Endodermal cell (in vitro differentiated cells): Measurements from ENCODE around the gene ARHGAP32. TPM values are rescaled to one million over a fixed set of nuclear protein-coding genes. Genes with fewer than 3 reads are reported as not detected.

Experiments used
- DNase-seq: peaks from one replicate; pipeline ENCODE4 v3.0.0-alpha.2; 2017
- H3K27ac ChIP-seq: 2 replicates; pipeline ENCODE4 v1.5.1; 2013; ENCODE audit warnings: mild to moderate bottlenecking, low read depth, low read length, moderate library complexity
- H3K27me3 ChIP-seq: 2 replicates; pipeline ENCODE4 v1.6.1; 2013; ENCODE audit warnings: mild to moderate bottlenecking, low read length, moderate library complexity; ENCODE audit not compliant: insufficient read depth, control insufficient read depth, poor library complexity, severe bottlenecking
- H3K36me3 ChIP-seq: 2 replicates; pipeline ENCODE4 v1.7.0; 2013; ENCODE audit warnings: mild to moderate bottlenecking, low read length, moderate library complexity; ENCODE audit not compliant: control insufficient read depth, insufficient read depth
- H3K4me1 ChIP-seq: one replicate; pipeline ENCODE4 v1.7.0; 2013; ENCODE audit warnings: low read length; ENCODE audit not compliant: control insufficient read depth, insufficient read depth
- H3K4me3 ChIP-seq: 2 replicates; pipeline ENCODE4 v1.5.1; 2013; ENCODE audit warnings: mild to moderate bottlenecking, low read length, moderate library complexity
- H3K9ac ChIP-seq: 2 replicates; pipeline ENCODE4 v1.6.1; 2013; ENCODE audit warnings: mild to moderate bottlenecking, low read length, moderate library complexity; ENCODE audit not compliant: poor library complexity, severe bottlenecking; ENCODE audit errors: extremely low read depth
- H3K9me3 ChIP-seq: 2 replicates; pipeline ENCODE4 v1.6.1; 2013; ENCODE audit warnings: mild to moderate bottlenecking, low read length, moderate library complexity; ENCODE audit not compliant: control insufficient read depth
- H3K27ac Mint-ChIP-seq: 2 replicates; pipeline ENCODE4 v1.8.0; 2020; ENCODE audit warnings: mixed read lengths
- H3K27me3 Mint-ChIP-seq: 2 replicates; pipeline ENCODE4 v1.8.0; 2021; ENCODE audit warnings: mild to moderate bottlenecking, mixed read lengths; ENCODE audit not compliant: insufficient read depth
- H3K36me3 Mint-ChIP-seq: 2 replicates; pipeline ENCODE4 v1.8.0; 2020; ENCODE audit warnings: low read depth, mixed read lengths
- H3K4me1 Mint-ChIP-seq: 2 replicates; pipeline ENCODE4 v1.8.0; 2020; ENCODE audit warnings: mixed read lengths
- H3K4me3 Mint-ChIP-seq: 2 replicates; pipeline ENCODE4 v1.8.0; 2020; ENCODE audit warnings: mild to moderate bottlenecking, moderate library complexity, mixed read lengths
- H3K9me3 Mint-ChIP-seq: 2 replicates; pipeline ENCODE4 v1.8.0; 2020; ENCODE audit warnings: mild to moderate bottlenecking, mixed read lengths
- WGBS, 2 experiments: methylation state at CpG; one replicate each; pipeline versions ENCODE4 v1.1.5 to v1.1.7; 2013; ENCODE audit warnings: missing lambda C conversion rate in 2 of 2, mixed read lengths in 1 of 2; ENCODE audit not compliant: insufficient coverage in 1 of 2, insufficient read length in 1 of 2; 5-methylcytosine and 5-hydroxymethylcytosine counted together
- total RNA-seq, 2 donors: library from RNA; stranded (reverse); fragmentation: NEBNext Ultra II Directional in 1 of 2; extraction: Animal tissue kit (Norgen Biotek cat#: 25700) in 1 of 2; gene quantifications; 2 replicates in 1 of 2; 3 replicates in 1 of 2; pipeline ENCODE4 v1.2.1, GENCODE V29; 2021
- TF ChIP-seq, protein P1 (sequence below): fragments of 200-600 bp; sonication (generic); conservative IDR thresholded peaks from 2 replicates; pipeline ENCODE4 v1.5.0; 2021; ENCODE audit warnings: antibody characterized with exemption, mild to moderate bottlenecking

Gene ARHGAP32
- total RNA-seq, 2 donors from 2014 or later: 36.4 to 65.8 TPM

DNA sequence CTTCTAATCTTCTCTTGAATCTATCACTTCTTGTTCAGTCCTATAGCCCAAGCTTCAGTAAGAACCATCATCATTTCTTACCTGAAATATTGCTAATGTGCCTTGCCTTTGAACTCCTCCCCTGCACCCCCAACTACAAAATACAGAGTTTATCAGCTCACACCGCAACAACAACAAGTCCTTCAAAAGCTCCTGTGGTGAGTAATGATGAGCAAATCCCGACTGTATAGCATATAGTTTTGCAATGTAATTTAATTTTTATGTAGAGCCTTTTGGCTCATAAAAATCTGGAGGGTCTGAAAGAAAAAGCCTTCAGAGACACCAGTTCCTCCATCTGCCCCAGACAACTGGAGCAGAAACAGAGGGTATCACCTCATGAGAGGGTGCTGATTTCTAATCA lies 124.7 kb downstream of the ARHGAP32 start:
- Mint-ChIP-seq H3K4me1 (no peaks in the 10 kb centered on the region), H3K27me3 (no peaks in the 10 kb centered on the region), H3K4me3 (no peak overlapping the region), H3K36me3 (peaks cover 6% of the 10 kb centered on the region), H3K9me3 (no peaks in the 10 kb centered on the region), H3K27ac (no peak overlapping the region)
- H3K9me3 ChIP-seq: no peaks in the 10 kb centered on the region
- peaks cover 20% of the 10 kb centered on the region for H3K36me3 ChIP-seq
- H3K4me1 ChIP-seq: no peaks in the 10 kb centered on the region
- no peak overlapping the region for H3K9ac ChIP-seq
- H3K27me3 ChIP-seq: no peaks in the 10 kb centered on the region
- 80 to 100% methylated on average over 1 to 2 of the region's 2 CpGs for WGBS, 2 experiments
- TF ChIP-seq, protein P1, sequence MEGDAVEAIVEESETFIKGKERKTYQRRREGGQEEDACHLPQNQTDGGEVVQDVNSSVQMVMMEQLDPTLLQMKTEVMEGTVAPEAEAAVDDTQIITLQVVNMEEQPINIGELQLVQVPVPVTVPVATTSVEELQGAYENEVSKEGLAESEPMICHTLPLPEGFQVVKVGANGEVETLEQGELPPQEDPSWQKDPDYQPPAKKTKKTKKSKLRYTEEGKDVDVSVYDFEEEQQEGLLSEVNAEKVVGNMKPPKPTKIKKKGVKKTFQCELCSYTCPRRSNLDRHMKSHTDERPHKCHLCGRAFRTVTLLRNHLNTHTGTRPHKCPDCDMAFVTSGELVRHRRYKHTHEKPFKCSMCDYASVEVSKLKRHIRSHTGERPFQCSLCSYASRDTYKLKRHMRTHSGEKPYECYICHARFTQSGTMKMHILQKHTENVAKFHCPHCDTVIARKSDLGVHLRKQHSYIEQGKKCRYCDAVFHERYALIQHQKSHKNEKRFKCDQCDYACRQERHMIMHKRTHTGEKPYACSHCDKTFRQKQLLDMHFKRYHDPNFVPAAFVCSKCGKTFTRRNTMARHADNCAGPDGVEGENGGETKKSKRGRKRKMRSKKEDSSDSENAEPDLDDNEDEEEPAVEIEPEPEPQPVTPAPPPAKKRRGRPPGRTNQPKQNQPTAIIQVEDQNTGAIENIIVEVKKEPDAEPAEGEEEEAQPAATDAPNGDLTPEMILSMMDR: no peak
- H3K4me3 ChIP-seq: no peak overlapping the region
- no peak overlapping the region for H3K27ac ChIP-seq
- DNase-seq: no peak

DNA sequence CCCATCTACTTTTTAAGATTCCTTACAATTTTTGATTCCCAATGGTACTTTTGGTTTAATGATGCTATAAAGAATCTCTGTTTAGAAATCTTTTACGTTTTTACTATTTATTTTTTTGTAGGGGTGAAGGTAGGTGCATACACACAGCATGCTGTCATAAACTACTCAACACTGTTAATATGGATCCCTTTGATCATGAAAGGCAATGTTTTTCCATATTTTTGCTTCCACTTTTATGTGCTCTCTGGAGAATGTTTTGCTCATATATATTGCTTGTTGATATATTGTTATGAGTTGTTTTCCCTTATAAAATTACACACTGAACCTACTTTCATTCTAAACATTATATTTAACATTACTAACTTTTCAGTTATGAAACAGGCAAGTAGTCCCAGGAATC lies 125.9 kb downstream of the ARHGAP32 start:
- Histone ChIP-seq H3K4me3 (no peak overlapping the region), H3K9ac (no peak overlapping the region), H3K27me3 (no peaks in the 10 kb centered on the region), H3K36me3 (peaks cover 27% of the 10 kb centered on the region), H3K4me1 (no peaks in the 10 kb centered on the region), H3K27ac (no peak overlapping the region), H3K9me3 (no peaks in the 10 kb centered on the region)
- H3K4me3 Mint-ChIP-seq: no peak overlapping the region
- no peaks in the 10 kb centered on the region for H3K9me3 Mint-ChIP-seq
- H3K27ac Mint-ChIP-seq: no peak overlapping the region
- WGBS, 2 experiments: no CpG with 5 or more reads among the region's 1 CpG
- TF ChIP-seq, protein P1: no peak
- no peaks in the 10 kb centered on the region for H3K27me3 Mint-ChIP-seq
- H3K4me1 Mint-ChIP-seq: no peaks in the 10 kb centered on the region
- H3K36me3 Mint-ChIP-seq: peaks cover 10% of the 10 kb centered on the region
- DNase-seq: no peak

DNA sequence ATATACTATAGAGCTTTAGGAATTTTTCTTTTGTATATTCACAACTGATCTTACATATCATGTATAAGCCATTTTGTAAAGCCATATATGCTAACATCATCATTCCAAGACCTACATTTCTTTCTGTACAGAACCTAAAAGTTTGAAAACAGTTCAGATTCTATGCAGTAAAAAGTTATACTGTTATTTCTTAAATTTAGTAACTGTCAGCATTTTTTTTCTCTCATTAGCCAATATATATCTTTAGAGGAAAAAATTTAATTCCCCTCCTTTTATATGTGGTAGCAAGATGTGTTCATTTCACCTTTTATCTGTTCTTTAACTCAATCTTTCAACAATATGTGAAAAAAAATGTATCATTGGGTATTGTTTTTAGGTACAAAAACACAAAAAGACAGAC lies 129.0 kb downstream of the ARHGAP32 start:
- Histone ChIP-seq H3K9me3 (no peaks in the 10 kb centered on the region), H3K4me3 (no peak overlapping the region), H3K36me3 (peaks cover 34% of the 10 kb centered on the region), H3K9ac (no peak overlapping the region), H3K27ac (no peak overlapping the region), H3K27me3 (no peaks in the 10 kb centered on the region), H3K4me1 (no peaks in the 10 kb centered on the region)
- Mint-ChIP-seq H3K4me3 (no peak overlapping the region), H3K27ac (no peak overlapping the region), H3K4me1 (no peaks in the 10 kb centered on the region), H3K27me3 (no peaks in the 10 kb centered on the region), H3K9me3 (no peaks in the 10 kb centered on the region), H3K36me3 (peaks cover 10% of the 10 kb centered on the region)
- TF ChIP-seq, protein P1: no peak
- no peak for DNase-seq
